GM18870 (cell line): ENCODE data around the gene PHC2.

Source experiments
- ATAC-seq: cut with Tn5 transposase; IDR thresholded peaks from one replicate; pipeline ENCODE4 v1.9.1; 2021; ENCODE audit warnings: moderate library complexity; ENCODE audit not compliant: unreplicated experiment

Gene PHC2

DNA sequence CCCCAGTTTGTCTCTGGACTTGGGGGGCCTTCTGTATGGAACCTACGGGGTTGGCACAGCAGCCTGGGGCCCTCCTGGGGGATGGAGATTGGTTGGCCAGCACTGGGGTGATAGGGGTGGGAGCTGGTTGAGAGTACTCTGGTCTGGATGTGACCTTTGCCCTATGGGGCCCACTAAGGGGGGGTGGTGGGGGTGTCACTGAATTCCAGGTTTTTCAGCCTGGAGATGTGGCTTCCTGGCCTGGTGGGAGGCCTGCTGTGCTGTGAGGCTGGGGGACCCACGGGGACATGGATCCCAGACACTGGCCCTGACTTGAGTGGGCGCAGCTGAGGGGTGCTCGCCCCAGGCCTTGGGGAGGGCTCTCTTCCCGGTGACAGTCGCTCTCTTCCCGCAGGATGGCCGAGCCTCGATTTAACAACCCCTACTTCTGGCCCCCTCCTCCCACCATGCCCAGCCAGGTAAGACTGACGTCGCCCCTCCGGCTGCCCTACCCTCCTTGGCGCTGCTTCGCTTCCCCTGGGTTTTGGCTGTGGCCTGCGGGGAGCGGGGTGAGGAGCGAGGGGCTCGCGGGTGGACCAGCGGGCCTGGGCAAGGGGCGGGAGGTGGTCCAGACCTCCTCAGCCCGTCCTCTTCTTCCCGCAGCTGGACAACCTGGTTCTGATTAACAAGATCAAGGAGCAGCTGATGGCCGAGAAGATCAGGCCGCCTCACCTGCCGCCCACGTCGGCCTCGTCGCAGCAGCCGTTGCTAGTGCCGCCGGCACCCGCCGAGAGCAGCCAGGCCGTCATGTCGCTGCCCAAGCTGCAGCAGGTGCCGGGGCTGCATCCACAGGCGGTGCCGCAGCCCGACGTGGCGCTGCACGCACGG is 155.0 kb downstream of the PHC2 start:
- no peak for ATAC-seq

DNA sequence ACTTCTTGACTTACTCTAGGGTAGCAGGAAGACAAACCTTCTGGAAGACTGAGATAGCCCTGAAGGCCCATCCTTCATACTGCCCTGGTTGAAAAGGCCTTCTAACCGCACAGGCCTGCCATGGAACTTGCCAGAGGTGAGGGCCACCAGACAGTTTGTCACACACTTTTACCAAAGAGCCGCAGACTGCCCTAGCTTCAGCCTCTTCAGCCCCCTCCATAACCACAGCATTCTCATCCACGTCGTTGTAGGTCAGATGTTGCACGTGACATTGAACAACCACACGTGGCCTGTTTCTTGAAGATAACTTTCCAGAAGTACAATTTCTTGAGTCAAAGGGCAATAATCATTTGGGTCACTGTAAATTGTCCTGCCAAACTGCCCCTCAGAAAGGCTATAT is 155.7 kb downstream of the PHC2 start:
- ATAC-seq: no peak

DNA sequence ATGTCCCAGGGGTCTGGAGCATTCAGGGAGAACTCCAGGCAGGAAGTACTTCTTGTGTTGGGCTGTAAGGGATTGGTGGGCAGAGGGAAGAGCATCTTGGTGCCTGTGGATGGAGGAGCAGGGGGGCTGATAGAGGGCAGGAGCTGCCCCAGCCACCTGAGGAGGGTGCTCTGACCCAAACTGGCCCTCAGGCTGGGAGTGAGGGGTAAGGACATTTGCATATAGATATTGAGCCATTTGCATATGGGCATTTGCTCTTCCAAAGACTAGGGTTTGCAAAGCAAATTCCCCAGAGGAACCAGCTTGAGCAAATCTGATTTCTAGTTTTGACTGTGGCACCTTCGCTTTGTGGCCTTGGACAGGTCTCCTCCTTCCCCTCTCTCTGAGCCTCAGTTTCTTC is 156.4 kb downstream of the PHC2 start:
- no peak for ATAC-seq

DNA sequence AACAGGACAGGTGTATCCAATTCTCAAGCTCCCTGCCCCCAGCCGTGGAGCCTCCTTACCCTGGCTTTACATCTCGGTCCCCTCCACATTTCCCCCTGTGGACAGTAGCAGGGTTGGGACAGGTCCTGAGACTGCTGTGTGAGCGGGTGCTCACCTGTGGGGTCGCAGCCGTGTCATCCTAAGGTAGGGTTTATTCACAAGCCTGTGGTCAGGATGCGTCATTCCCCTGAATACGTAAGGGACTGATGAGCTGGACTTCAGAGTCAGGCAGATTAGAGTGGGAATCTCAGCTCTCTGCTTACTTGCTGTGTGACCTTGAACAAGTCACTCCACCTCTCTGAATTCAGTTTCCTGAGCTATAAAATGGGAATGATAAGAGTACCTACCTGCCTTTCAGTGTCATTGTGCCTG is 156.9 kb downstream of the PHC2 start:
- ATAC-seq: no peak
